Right renal pelvis (tissue), 4 donors: ENCODE results near the gene OBSCN. TPM values are rescaled to one million over a fixed set of nuclear protein-coding genes. Genes with fewer than 3 reads are reported as not detected.

Source experiments
- DNase-seq, 4 donors: peaks; one replicate each; pipeline ENCODE4 v3.0.0-alpha.2; 2013; ENCODE audit warnings: low read depth in 4 of 4, low spot score in 3 of 4, missing footprints in 1 of 4
- polyA plus RNA-seq, 4 donors: library from polyadenylated mRNA; unstranded; fragments of 120-200 nt; gene quantifications; one replicate each; pipeline ENCODE4 v1.2.1, GENCODE V29; 2013; ENCODE audit not compliant: insufficient read length in 4 of 4

Gene OBSCN
- polyA plus RNA-seq, 4 donors: 24.6 to 31.8 (median 28.1) TPM

DNA sequence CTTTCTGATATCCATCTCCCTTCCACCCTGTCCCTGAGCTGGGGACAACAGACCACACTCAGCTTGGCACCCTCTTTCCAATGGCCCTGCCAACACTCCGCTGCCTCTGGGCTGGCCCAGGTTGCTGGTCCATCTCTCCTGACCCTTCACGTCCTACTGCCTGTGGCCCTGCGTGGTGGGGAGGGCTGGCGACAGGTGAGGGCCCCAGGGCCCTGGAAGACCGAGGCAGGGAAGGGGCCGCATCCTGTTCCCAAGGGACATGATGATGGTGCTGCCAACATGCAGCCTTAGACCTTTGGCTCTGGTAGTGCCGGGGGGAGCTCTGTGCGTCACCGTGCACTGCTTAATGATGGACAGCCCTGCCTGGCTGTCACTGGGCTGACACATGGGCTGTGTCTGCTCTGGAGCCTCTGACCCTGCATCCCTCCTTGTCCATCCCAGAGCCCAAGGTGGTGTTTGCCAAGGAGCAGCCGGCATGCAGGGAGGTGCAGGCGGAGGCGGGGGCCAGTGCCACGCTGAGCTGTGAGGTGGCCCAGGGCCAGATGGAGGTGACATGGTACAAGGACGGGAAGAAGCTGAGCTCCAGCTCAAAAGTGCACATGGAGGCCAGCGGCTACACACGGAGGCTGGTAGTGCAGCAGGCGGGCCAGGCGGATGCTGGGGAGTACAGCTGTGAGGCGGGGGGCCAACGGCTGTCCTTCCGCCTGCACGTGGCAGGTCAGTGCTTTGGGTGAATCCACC is 65.2 kb downstream of the OBSCN start:
- DNase-seq: no peak

DNA sequence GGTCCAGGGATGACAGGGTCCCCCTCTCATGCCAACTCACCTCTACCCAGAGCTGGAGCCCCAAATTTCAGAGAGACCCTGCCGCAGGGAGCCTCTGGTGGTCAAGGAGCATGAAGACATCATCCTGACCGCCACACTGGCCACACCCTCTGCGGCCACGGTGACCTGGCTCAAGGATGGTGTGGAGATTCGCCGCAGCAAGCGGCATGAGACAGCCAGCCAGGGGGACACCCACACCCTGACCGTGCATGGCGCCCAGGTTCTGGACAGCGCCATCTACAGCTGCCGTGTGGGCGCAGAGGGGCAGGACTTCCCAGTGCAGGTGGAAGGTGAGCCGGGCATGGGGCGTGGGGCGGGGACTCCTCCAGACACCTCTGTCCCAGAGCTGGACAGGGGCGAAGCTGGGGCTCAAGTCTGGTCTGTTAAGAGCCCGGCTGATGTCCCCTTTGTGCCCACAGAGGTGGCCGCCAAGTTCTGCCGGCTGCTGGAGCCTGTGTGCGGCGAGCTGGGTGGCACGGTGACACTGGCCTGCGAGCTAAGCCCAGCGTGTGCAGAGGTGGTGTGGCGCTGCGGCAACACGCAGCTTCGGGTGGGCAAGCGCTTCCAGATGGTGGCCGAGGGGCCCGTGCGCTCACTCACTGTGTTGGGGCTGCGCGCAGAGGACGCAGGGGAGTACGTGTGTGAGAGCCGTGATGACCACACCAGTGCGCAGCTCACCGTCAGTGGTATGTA is 66.0 kb downstream of the OBSCN start:
- no peak for DNase-seq

DNA sequence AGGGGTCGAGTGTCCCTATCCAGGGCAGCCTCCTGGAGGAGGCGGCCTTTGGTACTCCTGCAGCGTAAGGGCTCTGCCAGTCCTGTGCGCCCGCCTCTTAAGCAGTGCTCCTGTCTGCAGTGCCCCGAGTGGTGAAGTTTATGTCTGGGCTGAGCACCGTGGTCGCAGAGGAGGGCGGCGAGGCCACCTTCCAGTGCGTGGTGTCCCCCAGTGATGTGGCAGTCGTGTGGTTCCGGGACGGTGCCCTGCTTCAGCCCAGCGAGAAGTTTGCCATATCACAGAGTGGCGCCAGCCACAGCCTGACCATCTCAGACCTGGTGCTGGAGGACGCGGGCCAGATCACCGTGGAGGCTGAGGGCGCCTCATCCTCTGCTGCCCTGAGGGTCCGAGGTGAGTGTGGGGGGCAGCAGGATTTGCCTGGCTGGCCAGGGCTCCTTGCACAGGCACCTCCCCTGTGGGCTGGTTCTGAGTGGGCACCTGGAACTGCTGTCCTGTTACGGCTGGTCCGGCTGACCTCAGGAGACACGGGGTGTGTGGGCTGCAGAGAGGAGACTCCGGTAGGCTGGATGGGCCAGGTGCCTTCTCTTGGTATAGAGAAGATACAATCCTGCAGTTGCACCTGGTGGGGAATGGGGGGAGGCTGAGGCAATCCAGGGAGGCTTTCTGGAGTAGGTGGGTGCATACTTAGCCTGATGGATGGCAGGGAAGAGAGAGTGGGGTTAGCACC is 66.8 kb downstream of the OBSCN start:
- no peak for DNase-seq

DNA sequence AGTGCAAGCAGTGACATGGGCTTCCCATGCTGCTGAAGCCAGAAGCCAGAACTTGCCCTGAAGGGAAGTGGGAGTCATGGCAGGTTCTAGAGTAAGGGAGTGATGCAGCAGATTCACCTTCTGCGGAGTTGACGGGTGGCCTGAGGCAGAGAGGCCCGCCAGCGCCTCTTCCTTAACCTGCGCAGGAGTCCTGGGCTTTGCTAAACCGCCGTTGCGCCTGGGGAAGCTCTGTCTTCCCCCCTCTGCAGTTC is 67.3 kb downstream of the OBSCN start:
- DNase-seq: no peak

DNA sequence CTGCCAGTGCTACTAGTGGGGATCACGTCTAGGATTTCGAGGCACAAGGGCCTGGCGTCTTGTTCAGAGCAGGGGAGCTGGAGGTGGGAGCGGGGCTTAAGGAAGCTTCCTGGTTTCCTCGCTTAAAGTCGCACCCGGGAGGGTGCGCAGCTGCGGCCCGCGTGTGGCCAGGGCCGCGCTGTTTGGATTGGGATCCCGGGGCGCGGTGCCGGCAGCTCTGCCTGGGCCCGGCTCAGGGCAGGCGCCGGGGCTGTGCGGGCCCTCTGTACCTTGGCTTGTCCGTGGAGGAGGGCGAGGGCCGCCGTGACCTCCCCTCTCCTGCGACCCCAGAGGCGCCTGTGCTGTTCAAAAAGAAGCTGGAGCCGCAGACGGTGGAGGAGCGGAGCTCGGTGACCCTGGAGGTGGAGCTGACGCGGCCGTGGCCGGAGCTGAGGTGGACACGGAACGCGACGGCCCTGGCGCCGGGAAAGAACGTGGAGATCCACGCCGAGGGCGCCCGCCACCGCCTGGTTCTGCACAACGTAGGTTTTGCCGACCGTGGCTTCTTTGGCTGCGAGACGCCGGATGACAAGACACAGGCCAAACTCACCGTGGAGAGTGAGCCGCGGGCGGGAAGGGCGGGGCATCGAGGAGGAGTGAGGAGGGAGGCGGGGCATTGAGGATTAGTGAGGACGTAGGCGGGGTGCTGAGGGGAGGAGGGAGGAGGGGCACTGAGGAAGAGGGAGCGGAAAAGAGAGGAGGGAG is 67.8 kb downstream of the OBSCN start:
- DNase-seq: peak; percentile 71 to 83 (median 78)

DNA sequence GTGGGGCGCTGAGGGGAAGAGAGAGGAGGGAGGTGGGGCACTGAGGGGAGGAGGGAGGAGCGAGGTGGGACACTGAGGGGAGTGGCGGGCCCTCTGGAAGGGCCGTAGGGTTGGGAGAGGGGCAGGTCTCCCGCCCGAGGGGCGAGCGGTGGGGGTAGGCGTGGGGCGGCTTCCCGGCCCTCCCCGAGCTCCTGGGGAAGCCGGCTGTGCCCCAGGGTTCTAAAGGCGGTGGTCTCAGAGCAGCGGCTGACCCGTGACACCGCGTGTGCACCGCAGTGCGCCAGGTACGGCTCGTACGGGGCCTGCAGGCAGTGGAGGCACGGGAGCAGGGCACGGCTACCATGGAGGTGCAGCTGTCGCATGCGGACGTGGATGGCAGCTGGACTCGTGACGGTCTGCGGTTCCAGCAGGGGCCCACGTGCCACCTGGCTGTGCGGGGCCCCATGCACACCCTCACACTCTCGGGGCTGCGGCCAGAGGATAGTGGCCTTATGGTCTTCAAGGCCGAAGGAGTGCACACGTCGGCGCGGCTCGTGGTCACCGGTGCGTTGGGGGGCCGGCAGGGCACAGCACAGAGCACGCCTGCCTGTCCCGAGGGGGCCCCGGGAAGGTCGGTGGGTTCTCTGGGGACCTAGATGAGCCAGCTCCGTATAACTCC is 68.5 kb downstream of the OBSCN start:
- peak in 2 of 4 donors; percentile 2 to 16 for DNase-seq

DNA sequence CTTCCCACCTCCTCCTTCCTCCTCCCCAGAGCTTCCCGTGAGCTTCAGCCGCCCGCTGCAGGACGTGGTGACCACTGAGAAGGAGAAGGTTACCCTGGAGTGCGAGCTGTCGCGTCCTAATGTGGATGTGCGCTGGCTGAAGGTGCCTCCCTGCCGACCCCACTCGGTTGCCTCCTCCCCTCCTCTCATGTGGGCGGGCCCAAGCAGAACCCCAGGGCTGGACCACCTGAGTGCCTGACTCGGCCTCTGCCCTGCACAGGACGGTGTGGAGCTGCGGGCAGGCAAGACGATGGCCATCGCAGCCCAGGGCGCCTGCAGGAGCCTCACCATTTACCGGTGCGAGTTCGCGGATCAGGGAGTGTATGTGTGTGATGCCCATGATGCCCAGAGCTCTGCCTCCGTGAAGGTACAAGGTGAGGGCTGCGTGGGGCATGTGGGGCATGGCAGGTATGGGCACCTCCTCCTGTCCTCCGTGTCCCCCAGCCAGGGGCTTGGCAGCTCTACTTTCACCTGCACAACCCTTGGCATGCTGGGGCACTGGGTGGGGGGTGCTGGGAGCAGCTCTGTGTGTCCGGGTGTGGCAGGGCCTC is 69.2 kb downstream of the OBSCN start:
- DNase-seq: no peak

DNA sequence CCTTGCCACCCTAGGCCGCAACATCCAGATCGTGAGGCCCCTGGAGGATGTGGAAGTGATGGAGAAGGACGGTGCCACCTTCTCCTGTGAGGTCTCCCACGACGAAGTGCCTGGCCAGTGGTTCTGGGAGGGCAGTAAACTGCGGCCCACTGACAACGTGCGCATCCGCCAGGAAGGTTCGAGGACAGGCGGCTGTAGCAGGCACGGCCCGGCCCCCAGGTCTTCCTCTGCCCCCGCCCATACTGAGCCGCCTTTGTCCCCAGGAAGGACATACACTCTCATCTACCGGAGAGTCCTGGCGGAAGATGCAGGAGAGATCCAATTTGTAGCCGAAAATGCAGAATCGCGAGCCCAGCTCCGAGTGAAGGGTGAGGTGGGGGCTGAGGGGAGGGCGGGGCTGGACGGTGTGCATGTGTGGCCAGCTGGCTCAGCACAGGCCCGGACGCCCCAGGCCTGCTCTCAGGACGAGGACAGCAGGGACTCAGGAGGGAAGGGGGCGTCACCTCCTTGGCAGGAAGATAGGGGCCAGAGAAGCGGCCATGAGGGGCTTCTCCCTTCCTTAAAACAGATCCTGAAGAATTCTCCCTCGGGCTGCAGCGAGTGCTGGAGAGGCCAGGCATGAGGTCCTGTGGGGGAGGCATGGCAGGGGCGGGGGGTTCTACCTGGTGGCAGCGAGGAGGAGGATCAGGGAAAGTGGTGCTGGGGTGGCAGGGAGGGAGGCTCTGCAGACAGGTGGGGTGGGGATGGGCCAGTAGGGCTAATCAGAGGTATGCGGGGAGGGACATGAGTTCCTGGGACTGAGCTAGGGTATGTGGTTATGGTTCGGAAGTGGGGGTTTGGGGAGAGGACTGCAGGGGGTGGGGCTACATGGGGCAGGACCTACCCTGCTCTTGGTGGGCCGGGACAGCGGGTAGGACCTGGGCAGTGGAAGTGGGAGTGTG is 69.9 kb downstream of the OBSCN start:
- no peak for DNase-seq

DNA sequence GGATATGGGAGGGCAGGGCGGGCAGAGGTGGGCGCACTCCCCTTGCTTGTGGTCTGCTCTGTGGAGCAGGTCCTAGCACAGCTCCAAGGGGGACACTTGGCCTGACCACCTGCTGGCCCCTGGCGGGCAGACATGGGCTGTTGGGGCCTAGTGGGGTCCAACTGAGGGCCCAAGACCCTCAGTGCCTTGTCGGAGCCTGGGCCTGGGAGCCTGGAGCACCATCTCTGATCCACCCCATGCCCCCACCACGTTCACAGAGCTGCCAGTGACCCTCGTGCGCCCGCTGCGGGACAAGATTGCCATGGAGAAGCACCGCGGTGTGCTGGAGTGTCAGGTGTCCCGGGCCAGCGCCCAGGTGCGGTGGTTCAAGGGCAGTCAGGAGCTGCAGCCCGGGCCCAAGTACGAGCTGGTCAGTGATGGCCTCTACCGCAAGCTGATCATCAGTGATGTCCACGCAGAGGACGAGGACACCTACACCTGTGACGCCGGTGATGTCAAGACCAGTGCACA is 70.6 kb downstream of the OBSCN start:
- no peak for DNase-seq

DNA sequence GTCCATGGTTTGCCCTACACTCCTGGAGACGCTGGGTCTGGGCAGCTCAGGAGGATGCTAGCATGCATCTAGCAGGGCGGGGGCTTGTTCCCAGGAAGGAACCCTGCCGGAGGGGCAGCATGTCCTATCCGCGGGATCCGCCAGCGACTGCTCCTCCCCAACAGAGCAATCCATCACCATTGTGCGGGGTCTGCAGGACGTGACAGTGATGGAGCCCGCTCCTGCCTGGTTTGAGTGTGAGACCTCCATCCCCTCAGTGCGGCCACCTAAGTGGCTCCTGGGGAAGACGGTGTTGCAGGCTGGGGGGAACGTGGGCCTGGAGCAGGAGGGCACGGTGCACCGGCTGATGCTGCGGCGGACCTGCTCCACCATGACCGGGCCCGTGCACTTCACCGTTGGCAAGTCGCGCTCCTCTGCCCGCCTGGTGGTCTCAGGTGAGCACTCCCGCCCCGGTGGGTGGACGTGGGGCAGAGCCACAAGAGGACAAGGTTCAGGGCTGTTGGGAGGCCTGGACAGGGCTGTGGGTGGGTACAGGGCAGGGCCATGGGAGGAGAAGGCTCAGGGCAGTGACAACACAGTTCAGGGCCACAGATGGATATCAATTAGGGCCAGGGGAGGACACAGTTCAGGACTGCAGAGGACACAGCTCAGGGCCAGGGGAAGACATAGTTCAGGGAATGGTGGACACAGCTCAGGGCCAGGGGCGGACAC is 71.3 kb downstream of the OBSCN start:
- no peak for DNase-seq

DNA sequence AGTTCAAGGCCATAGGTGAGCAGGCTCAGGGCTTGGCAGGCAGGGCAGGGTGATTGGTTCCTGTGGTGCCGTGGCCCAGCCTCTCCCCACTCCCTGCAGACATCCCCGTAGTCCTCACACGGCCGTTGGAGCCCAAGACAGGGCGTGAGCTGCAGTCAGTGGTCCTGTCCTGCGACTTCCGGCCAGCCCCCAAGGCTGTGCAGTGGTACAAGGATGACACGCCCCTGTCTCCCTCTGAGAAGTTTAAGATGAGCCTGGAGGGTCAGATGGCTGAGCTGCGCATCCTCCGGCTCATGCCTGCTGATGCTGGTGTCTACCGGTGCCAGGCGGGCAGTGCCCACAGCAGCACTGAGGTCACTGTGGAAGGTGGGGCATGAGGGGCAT is 71.9 kb downstream of the OBSCN start:
- no peak for DNase-seq

DNA sequence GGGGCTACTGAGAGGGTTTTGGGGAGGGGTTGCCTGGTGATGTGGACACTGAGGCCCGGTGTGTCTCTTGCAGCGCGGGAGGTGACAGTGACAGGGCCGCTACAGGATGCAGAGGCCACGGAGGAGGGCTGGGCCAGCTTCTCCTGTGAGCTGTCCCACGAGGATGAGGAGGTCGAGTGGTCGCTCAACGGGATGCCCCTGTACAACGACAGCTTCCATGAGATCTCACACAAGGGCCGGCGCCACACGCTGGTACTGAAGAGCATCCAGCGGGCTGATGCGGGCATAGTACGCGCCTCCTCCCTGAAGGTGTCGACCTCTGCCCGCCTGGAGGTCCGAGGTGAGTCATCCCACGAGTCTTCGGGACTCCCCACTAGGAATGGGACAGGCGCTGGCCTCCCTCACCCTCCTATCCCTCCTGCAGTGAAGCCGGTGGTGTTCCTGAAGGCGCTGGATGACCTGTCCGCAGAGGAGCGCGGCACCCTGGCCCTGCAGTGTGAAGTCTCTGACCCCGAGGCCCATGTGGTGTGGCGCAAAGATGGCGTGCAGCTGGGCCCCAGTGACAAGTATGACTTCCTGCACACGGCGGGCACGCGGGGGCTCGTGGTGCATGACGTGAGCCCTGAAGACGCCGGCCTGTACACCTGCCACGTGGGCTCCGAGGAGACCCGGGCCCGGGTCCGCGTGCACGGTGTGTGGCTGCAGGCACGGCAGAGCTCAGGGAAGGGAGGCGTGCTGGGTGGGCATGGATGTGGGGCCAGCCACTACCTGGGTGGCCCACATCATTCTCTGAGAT is 72.5 kb downstream of the OBSCN start:
- no peak for DNase-seq

DNA sequence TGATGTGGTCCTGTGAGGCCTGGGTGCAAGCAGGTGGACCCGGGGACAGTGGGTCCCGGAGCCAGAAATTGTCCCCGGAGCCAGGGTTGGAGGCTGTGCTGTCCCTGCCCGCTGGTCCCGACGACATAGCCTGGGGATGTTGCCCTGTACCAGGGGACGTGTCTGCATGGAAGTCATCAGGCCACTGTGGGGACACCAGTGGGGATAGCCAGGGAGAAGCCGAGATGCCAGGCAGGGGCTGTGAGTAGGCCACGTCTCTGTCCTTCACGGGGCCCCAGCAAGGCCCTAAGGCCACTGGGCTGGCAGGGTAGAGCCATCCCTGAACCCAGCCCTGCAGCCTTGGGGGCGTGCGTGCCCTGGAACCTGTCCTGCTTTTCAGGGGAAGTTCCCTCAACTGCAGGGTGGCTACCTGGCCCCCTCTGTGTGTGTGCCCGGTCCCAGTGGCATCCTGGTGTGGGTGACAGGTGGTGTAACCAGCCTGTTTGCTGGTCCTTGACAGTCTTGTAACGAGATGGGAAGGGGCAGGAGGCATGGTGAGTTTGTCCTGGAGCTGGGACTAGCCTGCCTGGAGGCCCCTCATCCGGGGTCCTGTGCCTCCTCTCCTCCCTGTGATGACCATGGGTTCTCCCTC is 73.2 kb downstream of the OBSCN start:
- DNase-seq: no peak

DNA sequence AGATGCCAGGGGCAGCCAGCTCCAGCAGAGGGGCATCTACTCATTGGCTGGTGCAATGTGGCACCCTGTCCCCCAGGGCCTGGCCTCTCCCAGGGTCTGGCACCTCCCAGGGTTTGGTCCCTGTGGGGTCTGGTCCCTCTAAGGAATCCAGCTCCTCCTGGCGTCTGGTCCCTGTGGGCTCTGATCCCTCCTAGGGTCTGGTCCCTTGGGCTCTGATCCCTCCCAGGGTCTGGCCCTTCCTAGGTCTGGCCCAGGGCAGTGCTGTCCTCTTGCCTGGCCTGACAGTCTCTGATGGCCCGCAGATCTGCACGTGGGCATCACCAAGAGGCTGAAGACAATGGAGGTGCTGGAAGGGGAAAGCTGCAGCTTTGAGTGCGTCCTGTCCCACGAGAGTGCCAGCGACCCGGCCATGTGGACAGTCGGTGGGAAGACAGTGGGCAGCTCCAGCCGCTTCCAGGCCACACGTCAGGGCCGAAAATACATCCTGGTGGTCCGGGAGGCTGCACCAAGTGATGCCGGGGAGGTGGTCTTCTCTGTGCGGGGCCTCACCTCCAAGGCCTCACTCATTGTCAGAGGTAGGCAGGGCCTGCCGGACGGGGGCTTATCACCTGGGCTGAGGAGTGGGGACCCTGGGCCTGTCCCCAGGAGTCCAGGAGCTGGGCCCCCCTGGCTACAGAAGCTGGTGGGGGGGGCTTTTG is 73.9 kb downstream of the OBSCN start:
- no peak for DNase-seq

DNA sequence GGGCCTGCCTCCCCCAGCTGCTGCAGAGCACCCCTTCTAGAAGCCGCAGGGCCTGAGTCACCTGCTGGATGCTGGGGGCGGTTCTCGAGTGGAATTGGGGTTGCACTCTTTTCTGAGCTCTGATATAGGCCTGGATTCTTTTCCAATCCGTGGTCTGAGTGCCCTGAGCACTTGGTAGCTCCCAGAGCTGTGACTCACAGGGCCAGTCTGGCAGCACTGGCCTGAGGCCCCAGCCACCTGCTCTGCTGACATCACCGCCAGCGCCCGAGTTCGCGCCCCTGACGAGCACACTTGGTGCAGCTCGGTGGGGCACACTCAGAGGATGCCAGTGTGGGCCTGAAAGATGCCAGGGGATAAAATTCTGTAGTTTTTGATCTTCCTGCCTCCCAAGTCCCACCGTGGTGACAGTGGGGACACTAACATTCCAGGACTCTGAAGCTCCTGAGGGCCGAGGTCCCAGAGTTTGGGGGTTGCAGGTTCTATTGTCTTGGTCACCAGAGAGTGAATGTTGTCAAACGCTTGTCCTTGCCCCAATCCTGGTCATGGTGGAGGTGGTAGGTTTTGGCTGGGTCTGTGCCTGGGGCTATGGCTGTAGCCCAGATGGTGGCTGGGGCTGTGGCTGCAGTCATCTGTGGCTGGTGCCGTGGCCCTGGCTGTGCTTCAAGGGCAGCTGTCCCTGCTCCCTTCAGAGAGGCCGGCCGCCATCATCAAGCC is 74.6 kb downstream of the OBSCN start:
- DNase-seq: no peak

DNA sequence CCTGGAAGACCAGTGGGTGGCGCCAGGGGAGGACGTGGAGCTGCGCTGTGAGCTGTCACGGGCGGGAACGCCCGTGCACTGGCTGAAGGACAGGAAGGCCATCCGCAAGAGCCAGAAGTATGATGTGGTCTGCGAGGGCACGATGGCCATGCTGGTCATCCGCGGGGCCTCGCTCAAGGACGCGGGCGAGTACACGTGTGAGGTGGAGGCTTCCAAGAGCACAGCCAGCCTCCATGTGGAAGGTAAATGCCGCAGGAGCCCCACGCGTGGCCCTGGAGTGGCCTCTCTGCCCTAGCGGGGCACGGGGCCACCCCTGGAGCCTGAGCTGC is 75.2 kb downstream of the OBSCN start:
- no peak for DNase-seq
